ENCODE data around the gene PEX11G.

The PEX11G gene

GRCh38 chr19:7469669-7470285, 19.1 kb downstream of the PEX11G start:
- Histone ChIP-seq H3K9me3 (replicated peaks in 1 of 11) (no peaks in the 10 kb centered on the region), H3K4me1 (peaks cover 26 to 51% (median 33%) of the 10 kb centered on the region in 10 experiments), H3K36me3 (peaks cover 75 to 99% (median 87%) of the 10 kb centered on the region in 11 experiments), H3K27me3 (no peaks in the 10 kb centered on the region), H3K27ac (no peak overlapping the region; a peak in 1 of 22 replicates), H3K4me3 (no peak overlapping the region), H4K20me1 (peaks cover 0 to 63% (median 32%) of the 10 kb centered on the region in 11 experiments; a peak in 15 of 22 replicates), H3K4me2 (no peak overlapping the region), H3K9ac (0 out of 22 replicates have a peak overlapping the region, but pooled peaks of 1 of the 11 experiments have one; percentile 3)
- no peak for TF ChIP-seq Cebpa-rat (IDR thresholded peaks at IDR 0.05)

DNA sequence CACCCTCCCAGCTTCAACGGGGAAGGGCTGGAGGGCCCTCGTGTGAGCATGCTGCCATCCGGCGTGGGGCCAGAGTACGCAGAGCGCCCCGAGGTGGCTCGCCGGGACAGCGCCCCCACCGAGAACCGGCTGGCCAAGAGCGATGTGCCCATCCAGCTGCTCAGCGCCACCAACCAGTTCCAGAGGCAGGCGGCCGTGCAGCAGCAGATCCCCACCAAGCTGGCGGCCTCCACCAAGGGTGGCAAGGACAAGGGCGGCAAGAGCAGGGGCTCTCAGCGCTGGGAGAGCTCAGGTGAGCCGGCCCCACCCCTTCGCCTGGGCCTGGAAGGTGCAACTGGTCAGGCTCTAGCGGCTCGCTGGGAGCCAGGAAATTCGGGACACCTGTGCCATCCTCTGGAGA, 20.0 kb downstream of the PEX11G start:
- no peak overlapping the region for H3K4me2 ChIP-seq
- peaks cover 24 to 47% (median 28%) of the 10 kb centered on the region in 10 experiments for H3K4me1 ChIP-seq
- no peak overlapping the region for H3K9ac ChIP-seq
- no peaks in the 10 kb centered on the region for H3K27me3 ChIP-seq
- peaks cover 0 to 69% (median 32%) of the 10 kb centered on the region in 11 experiments; a peak in 15 of 22 replicates for H4K20me1 ChIP-seq
- H3K27ac ChIP-seq = no peak overlapping the region
- TF ChIP-seq Cebpa-rat (IDR thresholded peaks at IDR 0.05) = no peak
- no peaks in the 10 kb centered on the region for H3K9me3 ChIP-seq (replicated peaks in 1 of 11)
- peaks cover 83 to 99% (median 89%) of the 10 kb centered on the region in 11 experiments for H3K36me3 ChIP-seq
- H3K4me3 ChIP-seq = no peak overlapping the region

- no peak overlapping the region for H3K4me3 ChIP-seq
- no peak for TF ChIP-seq Cebpa-rat (IDR thresholded peaks at IDR 0.05)
- H3K9ac ChIP-seq = no peak overlapping the region
- H3K27ac ChIP-seq = no peak overlapping the region
- H3K4me2 ChIP-seq = no peak overlapping the region
- peaks cover 8 to 32% (median 13%) of the 10 kb centered on the region in 10 experiments for H3K4me1 ChIP-seq
- H3K36me3 ChIP-seq = peaks cover 96 to 100% (median 100%) of the 10 kb centered on the region in 11 experiments
- no peaks in the 10 kb centered on the region for H3K9me3 ChIP-seq (replicated peaks in 1 of 11)
- H3K27me3 ChIP-seq = no peaks in the 10 kb centered on the region
- peaks cover 0 to 74% (median 33%) of the 10 kb centered on the region in 11 experiments; a peak in 15 of 22 replicates for H4K20me1 ChIP-seq
Observed at GRCh38 chr19:7467009-7467989, 21.5 kb downstream of the PEX11G start.

GRCh38 chr19:7463575-7463974, 25.3 kb downstream of the PEX11G start:
- no peaks in the 10 kb centered on the region for H3K27me3 ChIP-seq
- no peak overlapping the region for H3K27ac ChIP-seq
- H3K4me1 ChIP-seq = peaks cover 0 to 14% (median 0%) of the 10 kb centered on the region in 10 experiments; a peak in 2 of 20 replicates
- H3K4me3 ChIP-seq = no peak overlapping the region
- H4K20me1 ChIP-seq = peaks cover 0 to 55% (median 14%) of the 10 kb centered on the region in 11 experiments; a peak in 14 of 22 replicates
- peaks cover 96 to 100% (median 100%) of the 10 kb centered on the region in 11 experiments for H3K36me3 ChIP-seq
- no peak for TF ChIP-seq Cebpa-rat (IDR thresholded peaks at IDR 0.05)
- no peak overlapping the region for H3K9ac ChIP-seq
- H3K4me2 ChIP-seq = no peak overlapping the region
- H3K9me3 ChIP-seq (replicated peaks in 1 of 11) = no peaks in the 10 kb centered on the region

DNA sequence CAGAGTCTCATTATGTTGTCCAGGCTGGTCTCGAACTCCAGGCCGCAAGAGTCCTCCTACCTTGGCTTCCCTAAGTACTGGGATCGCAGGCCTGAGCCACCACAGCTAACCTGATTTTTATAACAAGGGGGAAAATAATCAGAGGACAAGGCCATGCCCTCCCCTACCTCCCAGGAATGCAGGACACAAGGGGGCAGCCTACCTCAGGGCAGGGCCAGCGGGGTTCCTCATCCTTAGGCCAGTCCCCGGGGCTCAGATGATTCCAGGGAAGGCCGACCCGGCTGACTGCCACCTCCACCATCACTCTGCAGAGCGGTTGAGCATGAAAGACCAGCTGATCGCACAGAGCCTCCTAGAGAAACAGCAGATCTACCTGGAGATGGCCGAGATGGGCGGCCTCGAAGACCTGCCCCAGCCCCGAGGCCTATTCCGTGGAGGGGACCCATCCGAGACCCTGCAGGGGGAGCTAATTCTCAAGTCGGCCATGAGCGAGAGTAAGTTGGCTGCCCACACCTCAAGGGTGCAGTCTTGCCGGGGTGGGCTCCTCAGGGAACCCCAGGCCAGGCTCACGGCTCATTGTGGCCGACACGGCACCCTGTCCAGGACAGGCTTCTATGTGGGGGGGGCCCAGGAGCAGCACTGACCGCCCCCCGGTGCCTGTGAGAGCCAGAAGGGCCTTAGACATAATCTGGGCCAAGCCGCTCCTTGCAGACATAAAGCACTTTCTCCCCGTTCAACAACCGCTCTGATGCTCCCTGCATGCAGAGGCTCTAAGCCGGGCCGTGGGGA, 26.8 kb downstream of the PEX11G start:
- H3K36me3 ChIP-seq = peaks cover 96 to 100% (median 100%) of the 10 kb centered on the region in 11 experiments
- H3K9ac ChIP-seq = no peak overlapping the region
- H3K27me3 ChIP-seq = no peaks in the 10 kb centered on the region
- no peak overlapping the region for H3K4me2 ChIP-seq
- H3K4me3 ChIP-seq = no peak overlapping the region
- TF ChIP-seq Cebpa-rat (IDR thresholded peaks at IDR 0.05) = no peak
- H3K9me3 ChIP-seq (replicated peaks in 1 of 11) = no peaks in the 10 kb centered on the region
- peaks cover 0 to 14% (median 0%) of the 10 kb centered on the region in 10 experiments; a peak in 2 of 20 replicates for H3K4me1 ChIP-seq
- no peak overlapping the region for H3K27ac ChIP-seq
- H4K20me1 ChIP-seq = peaks cover 0 to 43% (median 15%) of the 10 kb centered on the region in 11 experiments; a peak in 12 of 22 replicates

DNA sequence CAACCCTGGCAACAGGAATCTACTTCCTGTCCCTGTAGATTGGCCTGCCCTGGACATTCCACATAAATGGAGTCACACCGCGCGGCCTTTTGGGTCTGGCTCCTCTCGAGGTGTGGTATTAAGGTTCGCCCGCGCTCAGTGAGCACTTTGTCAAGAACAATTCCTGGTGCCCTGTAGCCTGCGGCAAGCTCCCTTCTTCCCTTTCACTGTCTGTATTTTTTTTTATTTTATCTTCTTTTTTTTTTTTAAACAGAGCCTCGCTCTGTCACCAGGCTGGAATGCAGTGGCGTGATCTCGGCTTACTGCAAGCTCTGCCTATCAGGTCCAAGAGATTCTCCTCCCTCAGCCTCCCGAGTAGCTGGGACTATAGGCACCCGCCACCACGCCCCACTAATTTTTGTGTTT, 28.3 kb downstream of the PEX11G start:
- H3K27me3 ChIP-seq = no peaks in the 10 kb centered on the region
- peaks cover 0 to 7% (median 4%) of the 10 kb centered on the region in 11 experiments; a peak in 15 of 22 replicates for H3K9me3 ChIP-seq (replicated peaks in 1 of 11)
- H3K9ac ChIP-seq = no peak overlapping the region
- no peak overlapping the region for H3K4me2 ChIP-seq
- no peak overlapping the region for H3K4me3 ChIP-seq
- peaks cover 97 to 100% (median 100%) of the 10 kb centered on the region in 11 experiments for H3K36me3 ChIP-seq
- no peak overlapping the region for H3K27ac ChIP-seq
- H4K20me1 ChIP-seq = peaks cover 0 to 47% (median 22%) of the 10 kb centered on the region in 11 experiments; a peak in 13 of 22 replicates
- H3K4me1 ChIP-seq = peaks cover 0 to 10% (median 0%) of the 10 kb centered on the region in 10 experiments; a peak in 2 of 20 replicates
- TF ChIP-seq Cebpa-rat (IDR thresholded peaks at IDR 0.05) = no peak

GRCh38 chr19:7459773-7460172, 29.1 kb downstream of the PEX11G start:
- no peak overlapping the region for H3K4me3 ChIP-seq
- peaks cover 0 to 54% (median 24%) of the 10 kb centered on the region in 11 experiments; a peak in 13 of 22 replicates for H4K20me1 ChIP-seq
- no peak overlapping the region for H3K9ac ChIP-seq
- H3K4me1 ChIP-seq = peaks cover 0 to 2% (median 0%) of the 10 kb centered on the region in 10 experiments; a peak in 1 of 20 replicates
- peaks cover 99 to 100% (median 100%) of the 10 kb centered on the region in 11 experiments for H3K36me3 ChIP-seq
- no peak overlapping the region for H3K4me2 ChIP-seq
- H3K27me3 ChIP-seq = no peaks in the 10 kb centered on the region
- no peak overlapping the region for H3K27ac ChIP-seq
- peaks cover 7 to 15% (median 12%) of the 10 kb centered on the region in 11 experiments; a peak in 20 of 22 replicates for H3K9me3 ChIP-seq (replicated peaks in 1 of 11)
- TF ChIP-seq Cebpa-rat (IDR thresholded peaks at IDR 0.05) = no peak

DNA sequence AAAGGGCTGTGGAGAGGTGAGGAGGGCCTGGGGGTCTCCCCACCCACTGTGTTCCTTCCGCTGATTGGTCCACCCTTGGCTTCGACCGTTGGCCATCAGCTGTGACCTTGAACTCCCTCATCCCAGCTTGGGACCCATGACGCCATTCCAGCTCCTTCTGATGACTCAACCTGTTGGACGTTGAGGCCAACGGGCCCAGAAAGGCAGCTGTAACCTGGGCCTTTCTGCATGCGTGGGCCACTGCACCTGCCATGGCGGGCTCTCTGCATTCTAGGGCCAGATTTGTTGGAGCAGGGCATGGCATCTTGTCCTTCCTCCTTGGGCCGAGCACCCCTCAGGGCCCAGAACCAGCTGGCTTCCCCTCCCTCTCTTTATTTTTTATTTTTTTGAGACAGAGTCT, 30.2 kb downstream of the PEX11G start:
- H3K36me3 ChIP-seq = peaks cover 99 to 100% (median 100%) of the 10 kb centered on the region in 11 experiments
- no peak for TF ChIP-seq Cebpa-rat (IDR thresholded peaks at IDR 0.05)
- peaks cover 17 to 26% (median 23%) of the 10 kb centered on the region in 11 experiments for H3K9me3 ChIP-seq (replicated peaks in 1 of 11)
- H3K9ac ChIP-seq = no peak overlapping the region
- no peak overlapping the region for H3K4me3 ChIP-seq
- H3K27ac ChIP-seq = no peak overlapping the region
- no peaks in the 10 kb centered on the region for H3K27me3 ChIP-seq
- H4K20me1 ChIP-seq = peaks cover 0 to 58% (median 27%) of the 10 kb centered on the region in 11 experiments; a peak in 13 of 22 replicates
- H3K4me1 ChIP-seq = no peaks in the 10 kb centered on the region
- no peak overlapping the region for H3K4me2 ChIP-seq
